HepG2 (cell line): ENCODE results near the gene DENND2D. TPM values are rescaled to one million over a fixed set of nuclear protein-coding genes. Genes with fewer than 3 reads are reported as not detected.

Experiments used
- ATAC-seq: fragments of 200-7000 bp; cut with Tn5 transposase; 3 replicates; pipeline ENCODE4 v1.9.1; 2020; ENCODE audit warnings: mild to moderate bottlenecking, moderate library complexity
- BruUV-seq: library from RNA; stranded (reverse); fragments of 400-500 nt; replicated peaks from 2 replicates; lab custom pipeline; 2021; lab: Mats Ljungman, UMichigan
- CTCF ChIA-PET: fragments of 300-600 bp; formaldehyde crosslinking; extraction: SDS; loops from one replicate; lab custom pipeline; 2021; ENCODE audit warnings: low total read pairs, inconsistent platforms, low intra/inter-chr PET ratio; lab: Yijun Ruan, JAX
- POLR2A ChIA-PET: fragments of 350-600 bp; sonication (Branson Sonifier 250); formaldehyde crosslinking; loops from one replicate; lab custom pipeline; 2020; ENCODE audit warnings: antibody characterized with exemption, inconsistent platforms; lab: Yijun Ruan, JAX
- DNase-seq: peaks from one replicate; pipeline ENCODE4 v3.0.0-alpha.2; 2015; ENCODE audit warnings: low spot score
- FAIRE-seq: peaks from 3 replicates; lab custom pipeline; 2011; peaks lifted over from hg19 to GRCh38; lab: Jason Lieb, UNC
- H2AFZ ChIP-seq: one replicate; pipeline ENCODE4 v1.6.1; 2011; ENCODE audit warnings: low read length, inconsistent platforms
- H3K27ac ChIP-seq: fragments of 300-600 bp; 3 replicates; pipeline ENCODE4 v1.8.0; 2011; ENCODE audit warnings: mixed run types, mild to moderate bottlenecking, mixed read lengths, low read length, inconsistent platforms; ENCODE audit not compliant: insufficient read depth; ENCODE audit errors: extremely low read length
- H3K27me3 ChIP-seq, 2 experiments: fragments of 200-600 bp in 1 of 2; 2 replicates in 1 of 2; 3 replicates in 1 of 2; pipeline versions ENCODE4 v1.6.0 to v1.8.0; 2011; ENCODE audit warnings: low read length in 2 of 2, mild to moderate bottlenecking in 2 of 2, moderate library complexity in 2 of 2, inconsistent platforms in 1 of 2; ENCODE audit not compliant: insufficient read depth in 2 of 2, control insufficient read depth in 1 of 2
- H3K36me3 ChIP-seq, 2 experiments: fragments of 200-600 bp in 1 of 2; replicated peaks in 1 of 2; 2 replicates in 1 of 2; 3 replicates in 1 of 2; pipeline versions ENCODE4 v1.5.1 to v1.8.0; 2011; ENCODE audit warnings: low read length in 2 of 2, inconsistent platforms in 1 of 2; ENCODE audit not compliant: insufficient read depth in 2 of 2, control insufficient read depth in 1 of 2
- H3K4me1 ChIP-seq: 2 replicates; pipeline ENCODE4 v1.5.1; 2012; ENCODE audit warnings: low read length, inconsistent platforms; ENCODE audit not compliant: insufficient read depth
- H3K4me2 ChIP-seq: 2 replicates; pipeline ENCODE4 v1.6.0; 2011; ENCODE audit warnings: low read depth, low read length, inconsistent platforms
- H3K4me3 ChIP-seq, 3 experiments: fragments of 200-600 bp in 1 of 3; sonication (generic), shearing (Covaris generic) in 1 of 3; replicated peaks in 1 of 3; 2 replicates each; pipeline ENCODE4 v1.5.1; 2011 to 2016; ENCODE audit warnings: low read length in 3 of 3, inconsistent platforms in 2 of 3, low read depth in 2 of 3, mild to moderate bottlenecking in 2 of 3, control low read depth in 1 of 3, mixed read lengths in 1 of 3; ENCODE audit not compliant: insufficient read depth in 1 of 3
- H3K79me2 ChIP-seq: one replicate; pipeline ENCODE4 v1.6.1; 2011; ENCODE audit warnings: low read length, inconsistent platforms; ENCODE audit not compliant: insufficient read depth
- H3K9ac ChIP-seq: 2 replicates; pipeline ENCODE4 v1.6.0; 2011; ENCODE audit warnings: mild to moderate bottlenecking, low read depth, low read length, inconsistent platforms; ENCODE audit not compliant: insufficient read depth
- H3K9me3 ChIP-seq: 2 replicates; pipeline ENCODE4 v1.5.1; 2012; ENCODE audit warnings: mild to moderate bottlenecking, low read length
- H4K20me1 ChIP-seq: 2 replicates; pipeline ENCODE4 v1.6.0; 2011; ENCODE audit warnings: inconsistent platforms, mild to moderate bottlenecking, low read length, moderate library complexity; ENCODE audit not compliant: insufficient read depth
- CHCHD3 ChIP-seq: sonication (generic); formaldehyde crosslinking; IDR thresholded peaks from 2 replicates; pipeline ENCODE4 v1.8.0; 2022; ENCODE audit warnings: mild to moderate bottlenecking, missing genetic modification reagents, moderate library complexity
- DMAP1 ChIP-seq: IDR thresholded peaks from 2 replicates; pipeline ENCODE4 v1.6.1; 2016
- FOXP1 ChIP-seq, 2 experiments: fragments of 450-650 bp in 1 of 2; IDR thresholded peaks; 2 replicates each; pipeline ENCODE4 v1.6.1; 2017 to 2018; ENCODE audit warnings: antibody characterized with exemption in 1 of 2
- HNF1B ChIP-seq: sonication (generic); formaldehyde crosslinking; IDR thresholded peaks from 2 replicates; pipeline ENCODE4 v1.5.1; 2020; ENCODE audit warnings: mild to moderate bottlenecking, moderate library complexity, missing genetic modification reagents
- HOXD1 ChIP-seq: sonication (generic); formaldehyde crosslinking; IDR thresholded peaks from 2 replicates; pipeline ENCODE4 v1.5.0; 2020; ENCODE audit warnings: missing genetic modification reagents
- NCOR1 ChIP-seq: fragments of 200-600 bp; sonication (generic); IDR thresholded peaks from 2 replicates; pipeline ENCODE4 v1.7.0; 2017; ENCODE audit warnings: antibody characterized with exemption, low read length, borderline replicate concordance
- RBM39 ChIP-seq: fragments of 200-400 bp; formaldehyde crosslinking; IDR thresholded peaks from one replicate; pipeline ENCODE4 v1.6.1; 2018; ENCODE audit warnings: antibody characterized with exemption, mild to moderate bottlenecking, low read depth, low read length; ENCODE audit not compliant: poor library complexity, severe bottlenecking
- ZFYVE20 ChIP-seq: sonication (generic); formaldehyde crosslinking; IDR thresholded peaks from 2 replicates; pipeline ENCODE4 v1.8.0; 2023; ENCODE audit warnings: low read depth, mild to moderate bottlenecking, moderate library complexity, missing genetic modification reagents, borderline replicate concordance
- ZMAT3 ChIP-seq: sonication (generic); formaldehyde crosslinking; conservative IDR thresholded peaks from 2 replicates; pipeline ENCODE4 v1.7.0; 2021; ENCODE audit warnings: missing genetic modification reagents
- ZNF451 ChIP-seq: sonication (generic); formaldehyde crosslinking; IDR thresholded peaks from 2 replicates; pipeline ENCODE4 v1.5.0; 2020; ENCODE audit warnings: mild to moderate bottlenecking, missing genetic modification reagents
- WGBS: methylation state at CpG from one replicate; pipeline ENCODE4 v1.1.6; 2017; ENCODE audit warnings: low lambda C conversion rate; 5-methylcytosine and 5-hydroxymethylcytosine counted together
- in situ Hi-C: cut with HindIII; loops from 2 replicates; pipeline ENCODE4 v1.10.0; 2017; ENCODE audit warnings: low pct_unique_long_range_greater_than_20kb; ENCODE audit not compliant: extremely low pct_ligation_motif_present
- intact Hi-C: fragments of 100-400 bp; cut with micrococcal nuclease; formaldehyde crosslinking; loops from one replicate; pipeline ENCODE4 v1.10.0; 2022; ENCODE audit not compliant: unreplicated experiment
- polyA plus RNA-seq, 8 experiments: library from polyadenylated mRNA; depleted of rRNA in 3 of 8; stranded (reverse) in 7 of 8; unstranded in 1 of 8; fragments of >200 nt; fragmentation: Illumina TruSeq in 4 of 8; extraction: Trizol in 4 of 8; gene quantifications; 2 replicates each; pipeline versions ENCODE4 v1.2.1 to v1.2.3, GENCODE V29; 2011 to 2016; ENCODE audit warnings: low read depth in 4 of 8, missing spikeins in 1 of 8, mixed read lengths in 1 of 8; ENCODE audit not compliant: insufficient read depth in 1 of 8
- total RNA-seq, 5 experiments: library from RNA; depleted of rRNA; stranded (reverse); fragments of >200 nt; fragmentation: Illumina TruSeq; extraction: Trizol; gene quantifications; 2 replicates each; pipeline ENCODE4 v1.2.3, GENCODE V29; 2016; ENCODE audit warnings: low read depth in 1 of 5
- TF ChIP-seq, protein P1 (sequence below): sonication (generic); formaldehyde crosslinking; conservative IDR thresholded peaks from 2 replicates; pipeline ENCODE4 v1.8.1; 2023; ENCODE audit warnings: missing genetic modification reagents
- TF ChIP-seq, protein P2 (sequence below): IDR thresholded peaks from 2 replicates; pipeline ENCODE4 v1.6.1; 2016; ENCODE audit warnings: mild to moderate bottlenecking
- TF ChIP-seq, protein P3 (sequence below): sonication (generic); IDR thresholded peaks from 2 replicates; pipeline ENCODE4 v1.6.1; 2016; ENCODE audit warnings: low read depth, borderline replicate concordance

The DENND2D gene
- total and polyA plus RNA-seq, 2 of the 13 experiments (the other 11 are each of a cell fraction or from before 2014, with no cell fraction given): 0.04 TPM; not detected in 1

- ChIA-PET POLR2A (interaction anchor here (1.0 to 1.4 kb wide), 4 partner anchors 9 to 96 kb away, joined by 3 to 7 read pairs (median 3); no protein-coding TSS in a partner anchor), CTCF (no interaction called here)
- BruUV-seq: no TSS peak
- FAIRE-seq (no peak), ATAC-seq (no peak), DNase-seq (peak; percentile 3)
- intact Hi-C loops (loop anchor here (5.0 to 10.0 kb wide), 2 partner anchors 109 to 193 kb away; no protein-coding TSS in a partner anchor), in situ Hi-C loops (no loop called here)
- H3K9me3 ChIP-seq: no peaks in the 10 kb centered on the region
- no peak for TF ChIP-seq ZFYVE20 (CRISPR knock-in tag)
- no peak for TF ChIP-seq ZMAT3 (CRISPR knock-in tag)
- no peak for TF ChIP-seq NCOR1
- no peak for TF ChIP-seq FOXP1 (IDR thresholded peaks at IDR 0.05)
- TF ChIP-seq FOXP1 (CRISPR knock-in tag; IDR thresholded peaks at IDR 0.05): no peak
- TF ChIP-seq ZNF451: no peak
- no peak for TF ChIP-seq HNF1B (CRISPR knock-in tag)
- TF ChIP-seq, protein P1, sequence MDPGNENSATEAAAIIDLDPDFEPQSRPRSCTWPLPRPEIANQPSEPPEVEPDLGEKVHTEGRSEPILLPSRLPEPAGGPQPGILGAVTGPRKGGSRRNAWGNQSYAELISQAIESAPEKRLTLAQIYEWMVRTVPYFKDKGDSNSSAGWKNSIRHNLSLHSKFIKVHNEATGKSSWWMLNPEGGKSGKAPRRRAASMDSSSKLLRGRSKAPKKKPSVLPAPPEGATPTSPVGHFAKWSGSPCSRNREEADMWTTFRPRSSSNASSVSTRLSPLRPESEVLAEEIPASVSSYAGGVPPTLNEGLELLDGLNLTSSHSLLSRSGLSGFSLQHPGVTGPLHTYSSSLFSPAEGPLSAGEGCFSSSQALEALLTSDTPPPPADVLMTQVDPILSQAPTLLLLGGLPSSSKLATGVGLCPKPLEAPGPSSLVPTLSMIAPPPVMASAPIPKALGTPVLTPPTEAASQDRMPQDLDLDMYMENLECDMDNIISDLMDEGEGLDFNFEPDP (CRISPR knock-in tag): no peak
- TF ChIP-seq, protein P2, sequence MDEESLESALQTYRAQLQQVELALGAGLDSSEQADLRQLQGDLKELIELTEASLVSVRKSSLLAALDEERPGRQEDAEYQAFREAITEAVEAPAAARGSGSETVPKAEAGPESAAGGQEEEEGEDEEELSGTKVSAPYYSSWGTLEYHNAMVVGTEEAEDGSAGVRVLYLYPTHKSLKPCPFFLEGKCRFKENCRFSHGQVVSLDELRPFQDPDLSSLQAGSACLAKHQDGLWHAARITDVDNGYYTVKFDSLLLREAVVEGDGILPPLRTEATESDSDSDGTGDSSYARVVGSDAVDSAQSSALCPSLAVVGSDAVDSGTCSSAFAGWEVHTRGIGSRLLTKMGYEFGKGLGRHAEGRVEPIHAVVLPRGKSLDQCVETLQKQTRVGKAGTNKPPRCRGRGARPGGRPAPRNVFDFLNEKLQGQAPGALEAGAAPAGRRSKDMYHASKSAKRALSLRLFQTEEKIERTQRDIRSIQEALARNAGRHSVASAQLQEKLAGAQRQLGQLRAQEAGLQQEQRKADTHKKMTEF: no peak
- TF ChIP-seq DMAP1: no peak
- TF ChIP-seq RBM39: no peak
- TF ChIP-seq HOXD1 (CRISPR knock-in tag): no peak
- TF ChIP-seq, protein P3, sequence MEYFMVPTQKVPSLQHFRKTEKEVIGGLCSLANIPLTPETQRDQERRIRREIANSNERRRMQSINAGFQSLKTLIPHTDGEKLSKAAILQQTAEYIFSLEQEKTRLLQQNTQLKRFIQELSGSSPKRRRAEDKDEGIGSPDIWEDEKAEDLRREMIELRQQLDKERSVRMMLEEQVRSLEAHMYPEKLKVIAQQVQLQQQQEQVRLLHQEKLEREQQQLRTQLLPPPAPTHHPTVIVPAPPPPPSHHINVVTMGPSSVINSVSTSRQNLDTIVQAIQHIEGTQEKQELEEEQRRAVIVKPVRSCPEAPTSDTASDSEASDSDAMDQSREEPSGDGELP: no peak
- no peak for TF ChIP-seq CHCHD3
- H3K4me2 ChIP-seq: peak overlapping the region; percentile 75
- peak overlapping the region; percentile 91 for H3K9ac ChIP-seq
- H3K36me3 ChIP-seq: 0 out of 5 replicates have a peak, but pooled peaks cover 0 to 7% of the 10 kb centered on the region in 2 experiments
- WGBS: 13% methylated on average over 5 of the region's 5 CpGs
- H3K4me1 ChIP-seq: peaks cover 59% of the 10 kb centered on the region
- peak overlapping the region; percentile 82 to 90 (median 84); a peak in 5 of 6 replicates for H3K4me3 ChIP-seq
- peak overlapping the region; percentile 96 for H3K27ac ChIP-seq
- H4K20me1 ChIP-seq: peaks cover 8% of the 10 kb centered on the region; the same call in 1 of the 2 replicates
- peaks cover 73% of the 10 kb centered on the region for H3K79me2 ChIP-seq
- no peaks in the 10 kb centered on the region for H3K27me3 ChIP-seq
- H2AFZ ChIP-seq: no peak overlapping the region
These were observed 58.9 kb downstream of the DENND2D start for GRCh38 chr1:111141245-111142220.
